ENCODE results near the gene UNC13D. TPM values are rescaled to one million over a fixed set of nuclear protein-coding genes. Genes with fewer than 3 reads are reported as not detected.
"Not testable (repeated sequence)": the region's sequence is repeated elsewhere in the genome, so short reads cannot be mapped to it uniquely, and the experiment has no call there.

The UNC13D gene
- total RNA-seq, 1 experiment from 2014 or later = 1.4 TPM

DNA sequence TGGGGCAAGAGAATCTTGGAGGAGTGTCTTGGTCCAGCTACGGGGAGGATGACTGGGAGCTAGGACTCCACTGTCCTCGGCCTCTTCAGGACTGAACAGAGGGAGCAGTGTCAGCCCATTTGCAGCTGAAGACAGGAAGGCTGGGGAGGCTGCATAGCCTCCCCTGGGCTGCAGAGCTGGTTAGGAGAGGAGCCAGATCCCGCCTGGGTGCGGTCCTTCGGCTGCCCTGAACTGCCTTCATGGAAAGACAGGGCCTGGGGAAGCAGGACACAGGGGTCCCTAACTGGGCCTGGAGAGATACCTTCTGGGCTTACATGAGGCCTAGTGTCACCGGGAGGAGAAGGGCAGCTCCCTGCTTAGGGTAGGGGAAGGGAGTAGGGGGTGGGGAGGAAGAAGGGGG is 26.6 kb downstream of the UNC13D start:
- H3K4me3 ChIP-seq = no peak overlapping the region
- H3K36me3 ChIP-seq = peaks cover 58% of the 10 kb centered on the region
- no peak overlapping the region for H3K27ac ChIP-seq
- DNase-seq = no peak
- no peaks in the 10 kb centered on the region for H3K9me3 ChIP-seq (replicated peaks)
- H3K27me3 ChIP-seq = no peaks in the 10 kb centered on the region
- H3K4me1 ChIP-seq = no peaks in the 10 kb centered on the region

DNA sequence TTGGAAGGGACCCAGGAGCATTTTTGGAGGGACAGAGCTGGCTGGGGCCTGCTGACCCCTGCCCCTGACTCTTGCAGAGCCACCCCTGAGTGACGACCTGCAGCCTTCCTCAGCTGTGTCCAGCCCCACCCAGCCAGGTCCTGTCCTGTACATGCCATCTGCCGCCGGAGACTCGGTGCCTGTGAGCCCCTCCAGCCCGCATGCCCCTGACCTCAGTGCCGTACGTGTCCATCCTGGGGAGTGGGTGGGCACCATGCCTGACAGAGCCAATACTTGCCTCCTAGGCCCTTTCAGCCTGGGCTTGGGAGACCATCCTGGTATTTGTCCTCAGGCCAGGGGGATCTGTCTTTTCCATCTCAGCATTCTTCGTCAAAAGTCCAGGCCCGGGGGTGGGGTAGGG is 27.5 kb downstream of the UNC13D start:
- H3K36me3 ChIP-seq = peaks cover 59% of the 10 kb centered on the region
- DNase-seq = no peak
- no peaks in the 10 kb centered on the region for H3K4me1 ChIP-seq

DNA sequence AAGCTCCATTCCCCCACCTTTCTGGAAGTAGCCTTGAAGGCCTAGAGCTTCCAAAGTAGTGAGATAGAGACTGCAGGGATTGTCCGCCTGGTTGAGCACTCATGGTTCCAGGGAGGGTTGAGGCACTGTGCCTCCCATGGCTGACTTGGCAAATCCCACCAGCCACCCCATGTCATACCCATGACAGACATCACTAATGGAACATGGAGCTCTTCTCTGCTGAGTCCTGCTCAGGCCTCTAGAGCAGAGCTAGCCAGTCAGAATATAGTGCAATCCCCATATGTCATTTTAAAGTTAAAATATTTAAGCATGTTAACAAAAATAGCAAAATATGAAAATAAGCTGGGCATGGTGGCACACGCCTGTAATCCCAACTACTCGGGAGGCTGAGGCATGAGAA is 28.8 kb downstream of the UNC13D start:
- Histone ChIP-seq H3K27ac (no peak overlapping the region), H3K4me1 (no peaks in the 10 kb centered on the region), H3K36me3 (peaks cover 62% of the 10 kb centered on the region), H3K9me3 (replicated peaks) (no peaks in the 10 kb centered on the region), H3K4me3 (no peak overlapping the region), H3K27me3 (no peaks in the 10 kb centered on the region)
- DNase-seq = no peak

More for the DNA sequence above, 27.5 kb downstream of the UNC13D start:
- H3K4me3 ChIP-seq = no peak overlapping the region
- H3K27me3 ChIP-seq = no peaks in the 10 kb centered on the region
- no peak overlapping the region for H3K27ac ChIP-seq
- H3K9me3 ChIP-seq (replicated peaks) = no peaks in the 10 kb centered on the region

DNA sequence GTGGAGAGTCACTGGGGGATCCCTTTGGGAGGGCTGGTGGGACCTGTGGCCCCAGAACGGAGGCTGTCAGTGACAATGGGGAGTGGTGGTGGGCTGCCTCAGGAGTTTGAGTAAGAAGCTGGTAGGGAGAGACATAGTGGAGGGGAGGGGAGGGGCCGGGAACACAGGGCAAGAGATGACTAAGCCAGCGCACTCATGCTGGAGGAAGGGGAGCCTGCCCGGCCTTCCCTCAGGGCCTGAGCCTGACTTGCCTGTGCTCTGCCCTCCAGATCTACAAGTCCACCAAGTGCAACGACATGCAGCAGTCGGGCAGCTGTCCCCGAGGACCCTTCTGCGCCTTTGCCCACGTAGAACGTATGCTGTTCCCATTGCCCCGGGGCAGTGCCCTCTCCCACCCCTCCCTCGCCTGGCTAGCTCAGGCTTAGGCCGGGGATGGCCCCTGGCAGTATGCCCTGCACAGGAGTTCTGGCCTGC is 29.3 kb downstream of the UNC13D start:
- H3K27me3 ChIP-seq = no peaks in the 10 kb centered on the region
- H3K36me3 ChIP-seq = peaks cover 62% of the 10 kb centered on the region
- no peak for DNase-seq
- H3K4me3 ChIP-seq = no peak overlapping the region
- no peaks in the 10 kb centered on the region for H3K4me1 ChIP-seq
- H3K27ac ChIP-seq = no peak overlapping the region
- no peaks in the 10 kb centered on the region for H3K9me3 ChIP-seq (replicated peaks)

DNA sequence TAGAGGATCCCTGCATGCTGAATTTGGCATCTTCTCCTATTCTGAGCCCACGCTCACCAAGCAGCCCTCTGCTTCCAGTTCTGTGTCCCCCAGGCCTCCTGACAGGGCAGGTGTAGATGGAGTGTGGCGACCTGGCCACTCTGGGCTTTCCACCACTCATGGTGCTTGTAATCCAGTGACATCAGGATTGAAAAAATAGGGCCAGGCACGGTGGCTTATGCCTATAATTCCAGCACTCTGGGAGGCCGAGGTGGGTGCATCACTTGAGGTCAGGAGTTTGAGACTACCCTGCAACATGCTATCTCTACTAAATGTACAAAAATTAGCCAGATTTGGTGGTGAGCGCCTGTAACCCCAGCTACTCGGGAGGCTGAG is 30.2 kb downstream of the UNC13D start:
- peaks cover 5% of the 10 kb centered on the region for H3K4me1 ChIP-seq
- DNase-seq = no peak
- no peaks in the 10 kb centered on the region for H3K27me3 ChIP-seq
- no peak overlapping the region for H3K27ac ChIP-seq
- no peaks in the 10 kb centered on the region for H3K9me3 ChIP-seq (replicated peaks)
- H3K4me3 ChIP-seq = no peak overlapping the region
- H3K36me3 ChIP-seq = peaks cover 57% of the 10 kb centered on the region

DNA sequence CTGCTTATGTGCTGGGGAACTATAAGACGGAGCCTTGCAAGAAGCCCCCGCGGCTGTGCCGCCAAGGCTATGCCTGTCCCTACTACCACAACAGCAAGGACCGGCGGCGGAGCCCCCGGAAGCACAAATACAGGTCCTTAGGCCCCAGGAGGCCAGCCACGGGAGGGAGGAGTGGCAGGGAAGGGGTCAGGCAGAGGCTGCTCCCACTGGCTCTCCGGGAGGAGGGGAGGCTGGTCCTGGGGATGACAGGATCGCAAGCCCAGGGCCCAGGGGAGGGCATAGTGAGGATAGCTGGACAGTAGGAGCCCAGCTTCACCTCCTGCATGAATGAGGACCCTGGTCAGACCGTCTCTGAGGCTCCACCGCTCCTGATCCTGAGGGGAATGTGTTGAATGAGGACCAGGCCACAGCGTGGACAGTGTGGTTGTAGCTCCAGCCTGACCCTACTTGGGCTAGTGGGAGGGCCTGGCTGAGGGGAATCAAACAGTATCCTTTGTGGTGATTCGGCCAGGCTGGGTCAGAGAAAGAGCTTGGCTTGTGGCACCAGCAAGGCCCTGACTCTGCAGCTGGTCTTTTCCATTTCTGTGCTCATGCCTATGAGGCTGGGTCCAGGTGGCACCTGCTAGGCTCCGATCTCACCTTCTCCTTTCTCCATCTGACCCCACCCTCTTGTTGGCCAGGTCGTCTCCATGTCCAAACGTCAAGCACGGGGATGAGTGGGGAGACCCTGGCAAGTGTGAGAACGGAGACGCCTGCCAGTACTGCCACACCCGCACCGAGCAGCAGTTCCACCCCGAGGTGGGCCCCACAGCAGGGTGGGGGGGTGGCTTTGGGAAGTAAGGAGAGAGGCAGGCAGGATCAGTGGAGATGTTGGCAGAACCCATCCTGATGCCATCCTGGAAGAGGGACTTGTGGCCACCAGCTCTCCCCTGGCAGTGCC is 30.9 kb downstream of the UNC13D start:
- H3K4me3 ChIP-seq = no peak overlapping the region
- H3K9me3 ChIP-seq (replicated peaks) = no peaks in the 10 kb centered on the region
- peaks cover 9% of the 10 kb centered on the region for H3K4me1 ChIP-seq
- H3K27me3 ChIP-seq = no peaks in the 10 kb centered on the region
- no peak overlapping the region for H3K27ac ChIP-seq
- DNase-seq = no peak
- H3K36me3 ChIP-seq = peaks cover 51% of the 10 kb centered on the region

DNA sequence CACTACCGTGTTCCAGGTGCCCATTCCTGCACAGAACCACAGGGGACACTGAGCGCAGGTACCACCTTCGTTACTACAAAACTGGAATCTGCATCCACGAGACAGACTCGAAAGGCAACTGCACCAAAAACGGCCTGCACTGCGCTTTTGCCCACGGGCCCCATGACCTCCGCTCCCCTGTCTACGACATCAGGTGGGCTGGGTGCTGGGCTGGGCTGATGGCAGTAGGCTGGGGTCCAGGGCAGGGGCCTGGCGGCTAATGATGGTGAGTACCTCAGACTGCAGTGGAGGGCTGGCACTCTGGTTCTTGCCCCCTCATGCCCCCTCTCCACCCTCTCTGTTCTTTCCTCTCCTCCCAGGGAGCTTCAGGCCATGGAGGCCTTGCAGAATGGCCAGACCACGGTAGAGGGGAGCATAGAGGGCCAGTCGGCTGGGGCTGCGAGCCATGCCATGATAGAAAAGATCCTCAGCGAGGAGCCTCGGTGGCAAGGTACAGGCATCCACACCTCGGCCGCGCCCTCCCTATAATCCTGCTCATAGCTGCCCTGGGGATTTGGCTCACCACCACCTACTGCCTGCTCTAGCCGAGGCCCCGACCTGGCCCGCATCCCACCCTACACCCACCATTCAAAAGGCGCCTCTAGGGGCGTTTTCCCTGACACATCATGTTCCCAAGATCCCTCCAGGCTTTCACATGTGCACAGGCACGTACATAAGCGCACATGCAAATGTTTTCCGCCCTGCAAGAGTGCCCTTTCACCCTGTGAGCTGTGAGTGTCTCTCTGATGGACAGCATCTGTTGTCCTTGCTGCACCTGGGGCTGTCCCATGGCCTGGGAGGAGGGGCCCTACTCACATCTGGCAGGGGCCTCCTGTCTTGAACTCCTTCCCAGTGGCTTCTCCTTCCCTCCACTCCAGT is 31.8 kb downstream of the UNC13D start:
- Histone ChIP-seq H3K27ac (no peak overlapping the region), H3K27me3 (no peaks in the 10 kb centered on the region), H3K9me3 (replicated peaks) (no peaks in the 10 kb centered on the region), H3K4me1 (peaks cover 16% of the 10 kb centered on the region), H3K36me3 (peaks cover 43% of the 10 kb centered on the region), H3K4me3 (no peak overlapping the region)
- DNase-seq = no peak

DNA sequence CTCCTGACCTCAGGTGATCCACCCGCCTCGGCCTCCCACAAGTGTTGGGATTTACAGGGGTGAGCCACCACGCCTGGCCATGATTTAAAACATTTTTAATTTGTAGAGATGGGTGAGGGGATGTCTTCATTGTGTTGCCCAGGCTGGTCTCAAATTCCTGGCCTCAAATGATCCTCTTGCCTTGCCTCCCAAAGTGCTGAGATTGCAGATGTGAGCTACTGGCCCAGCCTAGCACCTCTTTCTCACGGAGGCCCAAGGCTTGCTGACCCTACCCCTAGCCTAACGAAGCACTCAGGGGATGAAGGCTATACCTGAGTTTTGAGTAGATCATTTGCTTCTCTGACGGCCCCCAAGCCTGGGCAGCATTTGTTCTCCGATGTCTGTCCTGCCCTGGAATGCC is 33.0 kb downstream of the UNC13D start:
- Histone ChIP-seq H3K9me3 (replicated peaks) (no peaks in the 10 kb centered on the region), H3K4me3 (no peak overlapping the region), H3K27me3 (no peaks in the 10 kb centered on the region), H3K27ac (no peak overlapping the region), H3K4me1 (peaks cover 16% of the 10 kb centered on the region), H3K36me3 (peaks cover 40% of the 10 kb centered on the region)
- no peak for DNase-seq

DNA sequence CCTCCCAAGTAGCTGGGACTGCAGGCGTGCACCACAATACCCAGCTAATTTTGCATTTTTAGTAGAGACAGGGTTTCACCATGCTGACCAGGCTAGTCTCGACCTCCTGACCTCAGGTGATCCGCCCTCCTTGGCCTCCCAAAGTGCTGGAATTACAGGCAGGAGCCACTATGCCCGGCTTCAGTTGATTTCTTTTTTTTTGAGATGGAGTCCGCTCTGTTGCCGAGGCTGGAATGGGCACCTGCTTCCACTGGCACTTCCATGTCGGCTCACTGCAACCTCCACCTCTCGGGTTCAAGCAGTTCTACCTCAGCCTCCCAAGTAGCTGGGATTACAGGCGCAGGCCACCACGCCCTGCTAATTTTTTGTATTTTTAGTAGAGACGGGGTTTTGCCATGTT is 33.4 kb downstream of the UNC13D start:
- H3K9me3 ChIP-seq (replicated peaks); H3K4me3 ChIP-seq; DNase-seq; H3K27ac ChIP-seq; H3K27me3 ChIP-seq: not testable (repeated sequence)
- Histone ChIP-seq H3K4me1 (peaks cover 16% of the 10 kb centered on the region), H3K36me3 (peaks cover 40% of the 10 kb centered on the region)

DNA sequence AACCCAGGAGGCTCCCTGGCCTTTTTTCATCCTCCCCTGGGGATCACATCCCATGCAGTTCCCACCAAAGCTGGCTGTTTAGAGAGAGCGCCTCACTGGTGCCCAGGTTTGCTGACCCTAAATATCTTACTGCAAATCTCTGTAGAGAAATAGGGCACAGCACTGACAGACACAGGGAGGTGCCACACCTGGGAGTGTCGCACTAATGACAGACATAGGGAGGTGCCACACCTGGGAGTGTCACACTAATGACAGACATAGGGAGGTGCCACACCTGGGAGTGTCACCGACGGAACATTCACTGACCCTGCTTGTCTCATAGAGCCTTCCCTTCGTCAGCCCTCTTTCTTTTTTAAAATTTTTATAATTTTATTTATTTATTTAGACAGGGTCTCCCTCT is 34.0 kb downstream of the UNC13D start:
- no peaks in the 10 kb centered on the region for H3K9me3 ChIP-seq (replicated peaks)
- H3K27me3 ChIP-seq = no peaks in the 10 kb centered on the region
- H3K4me1 ChIP-seq = peaks cover 16% of the 10 kb centered on the region
- H3K27ac ChIP-seq = no peak overlapping the region
- DNase-seq = no peak
- peaks cover 38% of the 10 kb centered on the region for H3K36me3 ChIP-seq
- H3K4me3 ChIP-seq = no peak overlapping the region

DNA sequence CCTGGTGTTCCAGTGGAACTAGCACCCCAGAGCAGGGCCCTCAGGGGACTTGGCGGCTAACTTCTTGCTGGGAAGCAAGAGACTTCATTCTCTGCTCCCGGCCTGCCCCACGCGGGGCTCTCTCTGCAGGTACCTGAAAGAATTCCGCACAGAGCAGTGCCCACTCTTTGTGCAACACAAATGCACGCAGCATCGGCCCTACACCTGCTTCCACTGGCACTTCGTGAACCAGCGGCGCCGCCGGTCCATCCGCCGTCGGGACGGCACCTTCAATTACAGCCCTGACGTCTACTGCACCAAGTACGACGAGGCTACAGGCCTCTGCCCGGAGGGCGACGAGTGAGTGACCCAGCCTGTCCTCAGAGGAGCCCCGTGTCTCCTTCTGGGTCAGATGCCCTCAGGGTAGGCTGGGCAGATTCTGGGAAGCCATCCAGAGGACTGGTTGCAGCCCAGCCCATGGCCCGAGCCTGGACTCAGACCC is 34.5 kb downstream of the UNC13D start:
- Histone ChIP-seq H3K4me1 (peaks cover 16% of the 10 kb centered on the region), H3K27me3 (no peaks in the 10 kb centered on the region), H3K9me3 (replicated peaks) (no peaks in the 10 kb centered on the region), H3K4me3 (no peak overlapping the region), H3K36me3 (peaks cover 37% of the 10 kb centered on the region), H3K27ac (no peak overlapping the region)
- no peak for DNase-seq

DNA sequence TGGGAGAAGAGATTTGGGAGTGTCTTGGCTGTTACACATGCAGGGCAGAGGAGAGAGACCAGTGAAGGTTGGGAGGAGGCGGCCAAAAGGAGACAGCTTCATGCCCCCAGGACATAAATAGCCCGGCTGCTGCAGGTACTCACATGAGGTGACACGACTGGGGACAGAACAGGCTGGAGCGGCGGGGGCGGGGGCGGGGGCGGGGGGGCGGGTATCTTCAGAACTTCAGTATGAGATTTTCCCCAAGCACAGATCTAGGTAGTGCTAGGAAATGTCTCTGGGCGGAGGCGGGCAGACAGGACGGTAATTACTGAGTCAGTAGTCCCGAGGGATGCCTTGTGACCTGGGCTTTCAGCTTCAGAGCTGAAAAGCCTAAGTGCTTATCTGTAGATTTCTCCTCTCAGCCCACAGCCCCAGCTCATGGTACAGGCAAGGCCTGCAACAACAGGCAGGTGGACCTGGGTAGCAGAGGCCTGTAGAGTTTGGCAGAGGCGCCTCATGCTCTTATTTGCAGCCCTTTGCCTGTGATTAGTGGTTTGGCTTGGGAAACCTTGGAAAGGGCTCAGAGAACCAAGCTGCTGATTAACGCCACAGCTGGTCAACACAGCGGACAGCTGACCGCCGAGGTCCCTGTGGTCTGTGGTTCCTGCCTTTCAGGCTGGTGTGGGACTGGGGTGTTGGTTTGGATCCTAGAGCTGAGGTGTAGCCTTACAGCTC is 35.1 kb downstream of the UNC13D start:
- Histone ChIP-seq H3K4me1 (peaks cover 16% of the 10 kb centered on the region), H3K9me3 (replicated peaks) (no peaks in the 10 kb centered on the region), H3K27me3 (no peaks in the 10 kb centered on the region), H3K27ac (no peak overlapping the region), H3K36me3 (peaks cover 34% of the 10 kb centered on the region), H3K4me3 (no peak overlapping the region)
- peak; percentile 80 to 84 for DNase-seq

DNA sequence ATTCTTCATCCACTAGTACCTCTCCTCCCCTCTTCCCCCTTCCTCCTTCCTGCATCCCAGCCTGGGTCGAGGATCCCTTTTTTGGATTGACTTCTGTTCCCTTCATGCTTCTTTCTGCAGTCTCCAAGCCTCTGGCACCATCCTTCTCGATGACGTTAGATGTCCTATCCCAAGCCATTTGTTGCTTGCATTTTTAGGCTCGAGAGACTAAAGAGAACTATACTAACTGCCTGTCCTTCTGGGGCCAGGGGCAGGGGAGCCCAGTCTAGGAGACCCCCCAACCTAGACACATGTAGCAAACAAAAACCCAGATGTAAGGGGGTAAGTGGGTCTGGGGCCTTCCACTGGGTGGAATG is 35.7 kb downstream of the UNC13D start:
- H3K27ac ChIP-seq = no peak overlapping the region
- peaks cover 16% of the 10 kb centered on the region for H3K4me1 ChIP-seq
- no peaks in the 10 kb centered on the region for H3K9me3 ChIP-seq (replicated peaks)
- peaks cover 31% of the 10 kb centered on the region for H3K36me3 ChIP-seq
- H3K27me3 ChIP-seq = no peaks in the 10 kb centered on the region
- H3K4me3 ChIP-seq = no peak overlapping the region
- DNase-seq = no peak

DNA sequence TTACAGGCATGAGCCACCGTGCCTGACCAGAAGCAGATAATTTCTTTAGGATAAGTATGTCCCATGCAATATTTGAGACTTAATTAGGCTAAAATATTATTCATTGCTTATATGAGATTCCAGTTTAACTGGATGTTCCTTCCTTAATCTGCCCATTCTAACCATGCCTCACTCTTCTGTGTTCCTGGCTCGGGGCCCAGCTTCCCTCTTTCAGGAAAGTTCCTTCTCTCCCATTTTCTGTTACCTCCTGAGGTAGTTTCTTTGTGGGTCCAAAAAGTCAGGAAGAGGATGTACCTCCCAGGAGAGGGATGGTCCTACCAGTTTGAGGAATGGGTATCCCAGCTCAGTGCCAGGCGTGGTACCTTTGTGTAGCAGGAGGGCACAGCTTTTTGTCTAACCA is 36.3 kb downstream of the UNC13D start:
- DNase-seq = no peak
- no peaks in the 10 kb centered on the region for H3K9me3 ChIP-seq (replicated peaks)
- H3K4me1 ChIP-seq = peaks cover 16% of the 10 kb centered on the region
- H3K4me3 ChIP-seq = no peak overlapping the region
- H3K27ac ChIP-seq = no peak overlapping the region
- peaks cover 28% of the 10 kb centered on the region for H3K36me3 ChIP-seq
- H3K27me3 ChIP-seq = no peaks in the 10 kb centered on the region

Measured in SJCRH30 (cell line).